IMR-90 (cell line): Measurements from ENCODE around the gene WWP2. TPM values are rescaled to one million over a fixed set of nuclear protein-coding genes. Genes with fewer than 3 reads are reported as not detected.
A peak's percentile ranks its signal among the peaks of the same experiment; 100 is the strongest.

ENCODE experiments used
- ATAC-seq: fragments of 200-7000 bp; cut with Tn5 transposase; 2 replicates; pipeline ENCODE4 v1.9.1; 2020; ENCODE audit warnings: low read depth, mild to moderate bottlenecking, moderate library complexity
- BruUV-seq: library from RNA; stranded (reverse); fragments of 400-500 nt; replicated peaks from 2 replicates; lab custom pipeline; 2021; lab: Mats Ljungman, UMichigan
- CTCF ChIA-PET: fragments of 300-600 bp; formaldehyde crosslinking; extraction: SDS; loops from one replicate; lab custom pipeline; 2021; ENCODE audit warnings: antibody characterized with exemption; lab: Yijun Ruan, JAX
- POLR2A ChIA-PET: fragments of 300-600 bp; sonication (Branson Sonifier 250); formaldehyde crosslinking; loops from one replicate; lab custom pipeline; 2022; ENCODE audit warnings: antibody characterized with exemption; ENCODE audit not compliant: unreplicated experiment; lab: Charles Lee
- DNase-seq: peaks from one replicate; pipeline ENCODE4 v3.0.0; 2013
- H2AFZ ChIP-seq: replicated peaks from 2 replicates; pipeline ENCODE3; 2013; ENCODE audit warnings: low read length, mild to moderate bottlenecking; ENCODE audit not compliant: poor library complexity
- H2AK5ac ChIP-seq: 2 replicates; pipeline ENCODE4 v1.6.1; 2013; ENCODE audit warnings: low read depth, low read length, inconsistent platforms
- H2AK9ac ChIP-seq: replicated peaks from 2 replicates; pipeline ENCODE3; 2013; ENCODE audit warnings: mild to moderate bottlenecking, low read depth, low read length, moderate library complexity; ENCODE audit not compliant: poor library complexity
- H2BK120ac ChIP-seq: 2 replicates; pipeline ENCODE4 v1.6.1; 2013; ENCODE audit warnings: low read depth, low read length, inconsistent platforms
- H2BK15ac ChIP-seq: 3 replicates; pipeline ENCODE4 v1.6.1; 2013; ENCODE audit warnings: low read depth, low read length, inconsistent platforms
- H2BK20ac ChIP-seq: 2 replicates; pipeline ENCODE4 v1.6.1; 2013; ENCODE audit warnings: low read depth, mild to moderate bottlenecking, inconsistent platforms, low read length, moderate library complexity
- H2BK5ac ChIP-seq: 2 replicates; pipeline ENCODE4 v1.6.1; 2013; ENCODE audit warnings: mild to moderate bottlenecking, low read depth, low read length, inconsistent platforms; ENCODE audit not compliant: poor library complexity, severe bottlenecking
- H3K14ac ChIP-seq: replicated peaks from 2 replicates; pipeline ENCODE4 v1.6.1; 2013; ENCODE audit warnings: low read depth, low read length, inconsistent platforms
- H3K18ac ChIP-seq: 2 replicates; pipeline ENCODE4 v1.6.1; 2013; ENCODE audit warnings: low read depth, low read length, control low read depth
- H3K23ac ChIP-seq: 2 replicates; pipeline ENCODE4 v1.6.1; 2013; ENCODE audit warnings: low read depth, low read length, inconsistent platforms
- H3K27ac ChIP-seq: 2 replicates; pipeline ENCODE4 v1.5.1; 2013; ENCODE audit warnings: mild to moderate bottlenecking, control low read depth, low read length; ENCODE audit not compliant: insufficient read depth
- H3K27me3 ChIP-seq: 2 replicates; pipeline ENCODE4 v1.6.1; 2013; ENCODE audit warnings: low read length; ENCODE audit not compliant: control insufficient read depth, insufficient read depth
- H3K36me3 ChIP-seq: 2 replicates; pipeline ENCODE4 v1.6.1; 2013; ENCODE audit warnings: low read length, mixed read lengths; ENCODE audit not compliant: control insufficient read depth, insufficient read depth
- H3K4ac ChIP-seq: 2 replicates; pipeline ENCODE4 v1.6.1; 2013; ENCODE audit warnings: low read depth, low read length, inconsistent platforms
- H3K4me1 ChIP-seq: 2 replicates; pipeline ENCODE4 v1.6.1; 2013; ENCODE audit warnings: low read length, mixed read lengths; ENCODE audit not compliant: control insufficient read depth, insufficient read depth
- H3K4me2 ChIP-seq: 2 replicates; pipeline ENCODE4 v1.6.1; 2013; ENCODE audit warnings: low read depth, mild to moderate bottlenecking, control low read depth, low read length, moderate library complexity
- H3K4me3 ChIP-seq: 2 replicates; pipeline ENCODE4 v1.5.1; 2013; ENCODE audit warnings: low read depth, mild to moderate bottlenecking, control low read depth, low read length, moderate library complexity; ENCODE audit not compliant: insufficient read depth
- H3K56ac ChIP-seq: 2 replicates; pipeline ENCODE4 v1.6.1; 2013; ENCODE audit warnings: low read length, inconsistent platforms; ENCODE audit not compliant: insufficient read depth; ENCODE audit errors: extremely low read depth
- H3K79me1 ChIP-seq, 2 experiments: 2 replicates each; pipeline ENCODE4 v1.6.1; 2013; ENCODE audit warnings: low read length in 2 of 2, inconsistent platforms in 1 of 2, low read depth in 1 of 2
- H3K9ac ChIP-seq: 2 replicates; pipeline ENCODE4 v1.6.1; 2013; ENCODE audit warnings: low read depth, low read length, control low read depth
- H3K9me1 ChIP-seq: 2 replicates; pipeline ENCODE4 v1.6.1; 2013; ENCODE audit warnings: low read length, inconsistent platforms; ENCODE audit not compliant: insufficient read depth
- H3K9me3 ChIP-seq: 2 replicates; pipeline ENCODE4 v1.6.1; 2013; ENCODE audit warnings: low read length; ENCODE audit not compliant: control insufficient read depth, insufficient read depth
- H4K20me1 ChIP-seq: 2 replicates; pipeline ENCODE4 v1.6.1; 2013; ENCODE audit warnings: low read length, inconsistent platforms; ENCODE audit not compliant: insufficient read depth
- H4K5ac ChIP-seq: 2 replicates; pipeline ENCODE4 v1.6.1; 2013; ENCODE audit warnings: mild to moderate bottlenecking, low read depth, low read length, control low read depth
- H4K8ac ChIP-seq, 2 experiments: 2 replicates each; pipeline ENCODE4 v1.6.1; 2013; ENCODE audit warnings: low read depth in 2 of 2, low read length in 2 of 2, control low read depth in 1 of 2, inconsistent platforms in 1 of 2
- H4K91ac ChIP-seq: 2 replicates; pipeline ENCODE4 v1.6.1; 2013; ENCODE audit warnings: low read depth, low read length, inconsistent platforms; ENCODE audit not compliant: insufficient read depth
- CHD1 ChIP-seq: IDR thresholded peaks from 2 replicates; pipeline ENCODE4 v1.6.1; 2012; ENCODE audit warnings: low read depth, low read length, improper control_type of control experiment
- ELK1 ChIP-seq: fragments of 150-350 bp; IDR thresholded peaks from 2 replicates; pipeline ENCODE4 v1.6.1; 2016; ENCODE audit warnings: low read depth, mild to moderate bottlenecking, low read length, moderate library complexity, borderline replicate concordance
- RAD21 ChIP-seq: IDR thresholded peaks from 2 replicates; pipeline ENCODE4 v1.6.1; 2012; ENCODE audit warnings: low read length, improper control_type of control experiment
- RFX5 ChIP-seq: IDR thresholded peaks from 2 replicates; pipeline ENCODE4 v1.8.0; 2012; ENCODE audit warnings: low read depth, mild to moderate bottlenecking, low read length, moderate library complexity
- WGBS, 2 experiments: methylation state at CpG; one replicate each; pipeline versions ENCODE4 v1.1.5 to v1.1.7; 2013; ENCODE audit warnings: missing lambda C conversion rate in 2 of 2; ENCODE audit not compliant: insufficient read length in 1 of 2; ENCODE audit errors: extremely low coverage in 2 of 2; 5-methylcytosine and 5-hydroxymethylcytosine counted together
- dilution Hi-C: fragments of 300-500 bp; cut with HindIII; formaldehyde crosslinking; loops from one replicate; pipeline ENCODE4 v1.14.3; 2018; ENCODE audit warnings: low sequenced_read_pairs; ENCODE audit not compliant: unreplicated experiment
- in situ Hi-C: fragments of 300-500 bp; cut with MboI; formaldehyde crosslinking; loops from 3 replicates; pipeline ENCODE4 v1.14.3; 2019; ENCODE audit warnings: low sequenced_read_pairs, inconsistent platforms, mixed read lengths
- intact Hi-C: fragments of 100-400 bp; cut with micrococcal nuclease; formaldehyde crosslinking; loops from 2 replicates; pipeline ENCODE4 v1.10.0; 2022
- polyA plus RNA-seq, 3 experiments: library from polyadenylated mRNA; depleted of rRNA; stranded (reverse); fragments of >200 nt; gene quantifications; 2 replicates each; pipeline ENCODE4 v1.2.3, GENCODE V29; 2012; ENCODE audit warnings: low replicate concordance in 1 of 3
- total RNA-seq: library from RNA; depleted of rRNA; stranded (reverse); fragments of >200 nt; gene quantifications from 2 replicates; pipeline ENCODE4 v1.2.3, GENCODE V29; 2012
- TF ChIP-seq, protein P1 (sequence below): fragments of 150-350 bp; IDR thresholded peaks from 2 replicates; pipeline ENCODE4 v1.6.1; 2017; ENCODE audit warnings: mild to moderate bottlenecking, antibody characterized with exemption, low read length, low read depth

Gene WWP2
- total and polyA plus RNA-seq, 2 of the 4 experiments (the other 2 are of a cell fraction) = 12.7 to 13.7 TPM

GRCh38 chr16:69871708-69872107 is 109.6 kb downstream of the WWP2 start:
- no peak overlapping the region for H2BK120ac ChIP-seq
- H3K18ac ChIP-seq = no peak overlapping the region
- no peak overlapping the region for H2BK20ac ChIP-seq
- peaks cover 4% of the 10 kb centered on the region; the same call in 1 of the 2 replicates for H3K4me1 ChIP-seq
- no peak for TF ChIP-seq RAD21
- TF ChIP-seq, protein P1, sequence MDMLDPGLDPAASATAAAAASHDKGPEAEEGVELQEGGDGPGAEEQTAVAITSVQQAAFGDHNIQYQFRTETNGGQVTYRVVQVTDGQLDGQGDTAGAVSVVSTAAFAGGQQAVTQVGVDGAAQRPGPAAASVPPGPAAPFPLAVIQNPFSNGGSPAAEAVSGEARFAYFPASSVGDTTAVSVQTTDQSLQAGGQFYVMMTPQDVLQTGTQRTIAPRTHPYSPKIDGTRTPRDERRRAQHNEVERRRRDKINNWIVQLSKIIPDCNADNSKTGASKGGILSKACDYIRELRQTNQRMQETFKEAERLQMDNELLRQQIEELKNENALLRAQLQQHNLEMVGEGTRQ = no peak
- no peak for TF ChIP-seq ELK1
- TF ChIP-seq RFX5 = no peak
- no peak for TF ChIP-seq CHD1
- H3K56ac ChIP-seq = no peak overlapping the region
- no peak overlapping the region for H3K4me2 ChIP-seq
- no peak overlapping the region for H4K8ac ChIP-seq
- H2AK9ac ChIP-seq = no peak overlapping the region
- peaks cover 5% of the 10 kb centered on the region for H3K9me3 ChIP-seq
- no peak overlapping the region for H4K91ac ChIP-seq
- H3K23ac ChIP-seq = no peak overlapping the region
- H4K20me1 ChIP-seq = no peaks in the 10 kb centered on the region
- no peak overlapping the region for H3K14ac ChIP-seq
- ATAC-seq (no peak), DNase-seq (no peak)
- H2BK15ac ChIP-seq = no peak overlapping the region
- intact Hi-C loops = no loop called here
- WGBS, 2 experiments = no CpG with 5 or more reads among the region's 15 CpGs
- ChIA-PET POLR2A (no interaction called here), CTCF (interaction anchor here (1.0 kb wide), 1 partner anchor 58 kb away, joined by 3 read pairs; no protein-coding TSS in a partner anchor)
- H2AFZ ChIP-seq = no peak overlapping the region
- no peaks in the 10 kb centered on the region for H3K27me3 ChIP-seq
- in situ Hi-C loops = no loop called here
- H3K36me3 ChIP-seq = peaks cover 8% of the 10 kb centered on the region
- H3K79me1 ChIP-seq = peaks cover 0 to 8% of the 10 kb centered on the region in 2 experiments; a peak in 2 of 4 replicates
- no peak overlapping the region for H3K9ac ChIP-seq
- H2BK5ac ChIP-seq = no peak overlapping the region
- no peak overlapping the region for H3K4me3 ChIP-seq
- H2AK5ac ChIP-seq = 0 out of 2 replicates have a peak overlapping the region, but pooled peaks have one; percentile 14
- dilution Hi-C loops = no loop called here
- no TSS peak for BruUV-seq
- no peak overlapping the region for H4K5ac ChIP-seq
- no peak overlapping the region for H3K4ac ChIP-seq
- H3K9me1 ChIP-seq = peaks cover 13% of the 10 kb centered on the region; the same call in 1 of the 2 replicates
- H3K27ac ChIP-seq = no peak overlapping the region
